BJ (cell line): Measurements from ENCODE around the gene NPVF. TPM values are rescaled to one million over a fixed set of nuclear protein-coding genes. Genes with fewer than 3 reads are reported as not detected.

Experiments
- CTCF ChIA-PET: fragments of 350-600 bp; formaldehyde crosslinking; extraction: SDS; loops from one replicate; lab custom pipeline; 2021; ENCODE audit warnings: antibody characterized with exemption, inconsistent platforms; lab: Yijun Ruan, JAX
- POLR2A ChIA-PET: fragments of 300-600 bp; sonication (Branson Sonifier 250); formaldehyde crosslinking; extraction: SDS; loops from one replicate; lab custom pipeline; 2021; ENCODE audit warnings: antibody characterized with exemption; lab: Charles Lee
- DNase-seq: peaks from one replicate; pipeline ENCODE4 v3.0.0-alpha.2; 2011; ENCODE audit warnings: low read depth
- H3K27me3 ChIP-seq: 2 replicates; pipeline ENCODE4 v1.6.0; 2011; ENCODE audit warnings: low read length; ENCODE audit not compliant: control insufficient read depth, insufficient read depth
- H3K36me3 ChIP-seq: 2 replicates; pipeline ENCODE4 v1.5.1; 2011; ENCODE audit warnings: low read length; ENCODE audit not compliant: control insufficient read depth, insufficient read depth
- H3K4me3 ChIP-seq: 2 replicates; pipeline ENCODE4 v1.5.1; 2011; ENCODE audit warnings: low read depth, mild to moderate bottlenecking, control low read depth, low read length
- CTCF ChIP-seq: IDR thresholded peaks from 2 replicates; pipeline ENCODE4 v1.5.1; 2011; ENCODE audit warnings: low read depth, mild to moderate bottlenecking, control low read depth, inconsistent platforms, low read length, moderate library complexity; ENCODE audit not compliant: insufficient read depth
- polyA minus RNA-seq: library from RNA; depleted of rRNA, polyadenylated mRNA; stranded (reverse); fragments of >200 nt; gene quantifications from 2 replicates; pipeline ENCODE4 v1.2.3, GENCODE V29; 2011; rRNA and poly(A)+ RNA removed
- polyA plus RNA-seq: library from polyadenylated mRNA; depleted of rRNA; stranded (reverse); fragments of >200 nt; gene quantifications from 2 replicates; pipeline ENCODE4 v1.2.3, GENCODE V29; 2011; rRNA removed

NPVF gene
- polyA plus RNA-seq (not detected in 2 replicates), polyA minus RNA-seq (not detected in 2 replicates)

- ChIA-PET POLR2A (no interaction called here), CTCF (interaction anchor here (1.8 to 3.4 kb wide), 2 partner anchors 11 to 13 kb away, joined by 3 to 13 read pairs; no protein-coding TSS in a partner anchor)
- Histone ChIP-seq H3K27me3 (no peaks in the 10 kb centered on the region; the same call in none of the 2 replicates), H3K4me3 (no peak within 1 kb of the TSS), H3K36me3 (no peaks in the 10 kb centered on the region)
- no peak for DNase-seq
- no peak for TF ChIP-seq CTCF
Measured at GRCh38 chr7:25228386-25228785, at the start of gene NPVF. Gene NPVF (minus strand): TSS chr7:25228486. CDS start chr7:25228439, 47 bp downstream.

GRCh38 chr7:25272265-25272664 lies 44.0 kb upstream of the NPVF start:
- no peak for TF ChIP-seq CTCF
- no peak for DNase-seq
- Histone ChIP-seq H3K27me3 (no peaks in the 10 kb centered on the region), H3K36me3 (no peaks in the 10 kb centered on the region), H3K4me3 (no peak overlapping the region)
- CTCF ChIA-PET, result no interaction called here
- POLR2A ChIA-PET, result no interaction called here

- Histone ChIP-seq H3K4me3 (no peak overlapping the region), H3K36me3 (no peaks in the 10 kb centered on the region), H3K27me3 (0 out of 2 replicates have a peak, but pooled peaks cover 4% of the 10 kb centered on the region)
- ChIA-PET POLR2A (no interaction called here), CTCF (no interaction called here)
- TF ChIP-seq CTCF, result no peak
- no peak for DNase-seq
Measured at GRCh38 chr7:25263337-25263736, 35.1 kb upstream of the NPVF start.

- POLR2A ChIA-PET, result no interaction called here
- CTCF ChIA-PET, result interaction anchor here (4.7 kb wide), 1 partner anchor 128 kb away, joined by 45 read pairs; no protein-coding TSS in a partner anchor
- Histone ChIP-seq H3K4me3 (no peak overlapping the region), H3K27me3 (0 out of 2 replicates have a peak, but pooled peaks cover 4% of the 10 kb centered on the region), H3K36me3 (no peaks in the 10 kb centered on the region)
- no peak for DNase-seq
- TF ChIP-seq CTCF, result no peak
Measured at GRCh38 chr7:25262586-25262985, 34.3 kb upstream of the NPVF start.

GRCh38 chr7:25261545-25262140 lies 33.4 kb upstream of the NPVF start:
- POLR2A ChIA-PET, result no interaction called here

More at GRCh38 chr7:25261545-25262140, 33.4 kb upstream of the NPVF start:
- no peak for TF ChIP-seq CTCF
- DNase-seq, result no peak
- Histone ChIP-seq H3K36me3 (no peaks in the 10 kb centered on the region), H3K4me3 (no peak overlapping the region), H3K27me3 (0 out of 2 replicates have a peak, but pooled peaks cover 4% of the 10 kb centered on the region)
- CTCF ChIA-PET, result interaction anchor here (0.8 to 4.7 kb wide), 7 partner anchors 23 to 590 kb away, joined by 3 to 49 read pairs (median 8); no protein-coding TSS in a partner anchor
